IMR-90 (cell line): ENCODE measurements around the gene VWA8. TPM values are rescaled to one million over a fixed set of nuclear protein-coding genes. Genes with fewer than 3 reads are reported as not detected.

Source experiments
- ATAC-seq: fragments of 200-7000 bp; cut with Tn5 transposase; 2 replicates; pipeline ENCODE4 v1.9.1; 2020; ENCODE audit warnings: low read depth, mild to moderate bottlenecking, moderate library complexity
- BruUV-seq: library from RNA; stranded (reverse); fragments of 400-500 nt; replicated peaks from 2 replicates; lab custom pipeline; 2021; lab: Mats Ljungman, UMichigan
- CTCF ChIA-PET: fragments of 300-600 bp; formaldehyde crosslinking; extraction: SDS; loops from one replicate; lab custom pipeline; 2021; ENCODE audit warnings: antibody characterized with exemption; lab: Yijun Ruan, JAX
- POLR2A ChIA-PET: fragments of 300-600 bp; sonication (Branson Sonifier 250); formaldehyde crosslinking; loops from one replicate; lab custom pipeline; 2022; ENCODE audit warnings: antibody characterized with exemption; ENCODE audit not compliant: unreplicated experiment; lab: Charles Lee
- DNase-seq: peaks from one replicate; pipeline ENCODE4 v3.0.0; 2013
- H2AFZ ChIP-seq: replicated peaks from 2 replicates; pipeline ENCODE3; 2013; ENCODE audit warnings: low read length, mild to moderate bottlenecking; ENCODE audit not compliant: poor library complexity
- H2AK5ac ChIP-seq: 2 replicates; pipeline ENCODE4 v1.6.1; 2013; ENCODE audit warnings: low read depth, low read length, inconsistent platforms
- H2AK9ac ChIP-seq: replicated peaks from 2 replicates; pipeline ENCODE3; 2013; ENCODE audit warnings: mild to moderate bottlenecking, low read depth, low read length, moderate library complexity; ENCODE audit not compliant: poor library complexity
- H2BK120ac ChIP-seq: 2 replicates; pipeline ENCODE4 v1.6.1; 2013; ENCODE audit warnings: low read depth, low read length, inconsistent platforms
- H2BK15ac ChIP-seq: 3 replicates; pipeline ENCODE4 v1.6.1; 2013; ENCODE audit warnings: low read depth, low read length, inconsistent platforms
- H2BK20ac ChIP-seq: 2 replicates; pipeline ENCODE4 v1.6.1; 2013; ENCODE audit warnings: low read depth, mild to moderate bottlenecking, inconsistent platforms, low read length, moderate library complexity
- H2BK5ac ChIP-seq: 2 replicates; pipeline ENCODE4 v1.6.1; 2013; ENCODE audit warnings: mild to moderate bottlenecking, low read depth, low read length, inconsistent platforms; ENCODE audit not compliant: poor library complexity, severe bottlenecking
- H3K14ac ChIP-seq: replicated peaks from 2 replicates; pipeline ENCODE4 v1.6.1; 2013; ENCODE audit warnings: low read depth, low read length, inconsistent platforms
- H3K18ac ChIP-seq: 2 replicates; pipeline ENCODE4 v1.6.1; 2013; ENCODE audit warnings: low read depth, low read length, control low read depth
- H3K23ac ChIP-seq: 2 replicates; pipeline ENCODE4 v1.6.1; 2013; ENCODE audit warnings: low read depth, low read length, inconsistent platforms
- H3K27ac ChIP-seq: 2 replicates; pipeline ENCODE4 v1.5.1; 2013; ENCODE audit warnings: mild to moderate bottlenecking, control low read depth, low read length; ENCODE audit not compliant: insufficient read depth
- H3K27me3 ChIP-seq: 2 replicates; pipeline ENCODE4 v1.6.1; 2013; ENCODE audit warnings: low read length; ENCODE audit not compliant: control insufficient read depth, insufficient read depth
- H3K36me3 ChIP-seq: 2 replicates; pipeline ENCODE4 v1.6.1; 2013; ENCODE audit warnings: low read length, mixed read lengths; ENCODE audit not compliant: control insufficient read depth, insufficient read depth
- H3K4ac ChIP-seq: 2 replicates; pipeline ENCODE4 v1.6.1; 2013; ENCODE audit warnings: low read depth, low read length, inconsistent platforms
- H3K4me1 ChIP-seq: 2 replicates; pipeline ENCODE4 v1.6.1; 2013; ENCODE audit warnings: low read length, mixed read lengths; ENCODE audit not compliant: control insufficient read depth, insufficient read depth
- H3K4me2 ChIP-seq: 2 replicates; pipeline ENCODE4 v1.6.1; 2013; ENCODE audit warnings: low read depth, mild to moderate bottlenecking, control low read depth, low read length, moderate library complexity
- H3K4me3 ChIP-seq: 2 replicates; pipeline ENCODE4 v1.5.1; 2013; ENCODE audit warnings: low read depth, mild to moderate bottlenecking, control low read depth, low read length, moderate library complexity; ENCODE audit not compliant: insufficient read depth
- H3K56ac ChIP-seq: 2 replicates; pipeline ENCODE4 v1.6.1; 2013; ENCODE audit warnings: low read length, inconsistent platforms; ENCODE audit not compliant: insufficient read depth; ENCODE audit errors: extremely low read depth
- H3K79me1 ChIP-seq, 2 experiments: 2 replicates each; pipeline ENCODE4 v1.6.1; 2013; ENCODE audit warnings: low read length in 2 of 2, inconsistent platforms in 1 of 2, low read depth in 1 of 2
- H3K9ac ChIP-seq: 2 replicates; pipeline ENCODE4 v1.6.1; 2013; ENCODE audit warnings: low read depth, low read length, control low read depth
- H3K9me1 ChIP-seq: 2 replicates; pipeline ENCODE4 v1.6.1; 2013; ENCODE audit warnings: low read length, inconsistent platforms; ENCODE audit not compliant: insufficient read depth
- H3K9me3 ChIP-seq: 2 replicates; pipeline ENCODE4 v1.6.1; 2013; ENCODE audit warnings: low read length; ENCODE audit not compliant: control insufficient read depth, insufficient read depth
- H4K20me1 ChIP-seq: 2 replicates; pipeline ENCODE4 v1.6.1; 2013; ENCODE audit warnings: low read length, inconsistent platforms; ENCODE audit not compliant: insufficient read depth
- H4K5ac ChIP-seq: 2 replicates; pipeline ENCODE4 v1.6.1; 2013; ENCODE audit warnings: mild to moderate bottlenecking, low read depth, low read length, control low read depth
- H4K8ac ChIP-seq, 2 experiments: 2 replicates each; pipeline ENCODE4 v1.6.1; 2013; ENCODE audit warnings: low read depth in 2 of 2, low read length in 2 of 2, control low read depth in 1 of 2, inconsistent platforms in 1 of 2
- H4K91ac ChIP-seq: 2 replicates; pipeline ENCODE4 v1.6.1; 2013; ENCODE audit warnings: low read depth, low read length, inconsistent platforms; ENCODE audit not compliant: insufficient read depth
- BHLHE40 ChIP-seq: fragments of 150-350 bp; IDR thresholded peaks from 2 replicates; pipeline ENCODE4 v1.6.1; 2016; ENCODE audit warnings: mild to moderate bottlenecking, low read depth, low read length
- CHD1 ChIP-seq: IDR thresholded peaks from 2 replicates; pipeline ENCODE4 v1.6.1; 2012; ENCODE audit warnings: low read depth, low read length, improper control_type of control experiment
- NFE2L2 ChIP-seq: fragments of 150-350 bp; IDR thresholded peaks from 2 replicates; pipeline ENCODE4 v1.6.1; 2016; ENCODE audit warnings: low read depth, mild to moderate bottlenecking, low read length
- POLR2A ChIP-seq: IDR thresholded peaks from 2 replicates; pipeline ENCODE4 v1.6.1; 2012; ENCODE audit warnings: mild to moderate bottlenecking, low read depth, low read length
- RAD21 ChIP-seq: IDR thresholded peaks from 2 replicates; pipeline ENCODE4 v1.6.1; 2012; ENCODE audit warnings: low read length, improper control_type of control experiment
- RFX5 ChIP-seq: IDR thresholded peaks from 2 replicates; pipeline ENCODE4 v1.8.0; 2012; ENCODE audit warnings: low read depth, mild to moderate bottlenecking, low read length, moderate library complexity
- SMC3 ChIP-seq: fragments of 150-350 bp; IDR thresholded peaks from 2 replicates; pipeline ENCODE4 v1.6.1; 2016; ENCODE audit warnings: low read depth, mild to moderate bottlenecking, antibody characterized with exemption, low read length, moderate library complexity
- WGBS, 2 experiments: methylation state at CpG; one replicate each; pipeline versions ENCODE4 v1.1.5 to v1.1.7; 2013; ENCODE audit warnings: missing lambda C conversion rate in 2 of 2; ENCODE audit not compliant: insufficient read length in 1 of 2; ENCODE audit errors: extremely low coverage in 2 of 2; 5-methylcytosine and 5-hydroxymethylcytosine counted together
- dilution Hi-C: fragments of 300-500 bp; cut with HindIII; formaldehyde crosslinking; loops from one replicate; pipeline ENCODE4 v1.14.3; 2018; ENCODE audit warnings: low sequenced_read_pairs; ENCODE audit not compliant: unreplicated experiment
- in situ Hi-C: fragments of 300-500 bp; cut with MboI; formaldehyde crosslinking; loops from 3 replicates; pipeline ENCODE4 v1.14.3; 2019; ENCODE audit warnings: low sequenced_read_pairs, inconsistent platforms, mixed read lengths
- intact Hi-C: fragments of 100-400 bp; cut with micrococcal nuclease; formaldehyde crosslinking; loops from 2 replicates; pipeline ENCODE4 v1.10.0; 2022
- polyA plus RNA-seq, 3 experiments: library from polyadenylated mRNA; depleted of rRNA; stranded (reverse); fragments of >200 nt; gene quantifications; 2 replicates each; pipeline ENCODE4 v1.2.3, GENCODE V29; 2012; ENCODE audit warnings: low replicate concordance in 1 of 3
- total RNA-seq: library from RNA; depleted of rRNA; stranded (reverse); fragments of >200 nt; gene quantifications from 2 replicates; pipeline ENCODE4 v1.2.3, GENCODE V29; 2012
- TF ChIP-seq, protein P1 (sequence below): fragments of 150-350 bp; IDR thresholded peaks from 2 replicates; pipeline ENCODE4 v1.6.1; 2016; ENCODE audit warnings: low read depth, mild to moderate bottlenecking, low read length, moderate library complexity, borderline replicate concordance
- TF ChIP-seq, protein P2 (sequence below): fragments of 150-350 bp; IDR thresholded peaks from 2 replicates; pipeline ENCODE4 v1.6.1; 2017; ENCODE audit warnings: mild to moderate bottlenecking, antibody characterized with exemption, low read length, low read depth
- TF ChIP-seq, protein P3 (sequence below): conservative IDR thresholded peaks from 2 replicates; pipeline ENCODE4 v1.5.1; 2012; ENCODE audit warnings: mild to moderate bottlenecking, low read depth, low read length, improper control_type of control experiment

VWA8 gene
- total and polyA plus RNA-seq, 2 of the 4 experiments (the other 2 are of a cell fraction): 5.9 to 18.3 TPM

DNA sequence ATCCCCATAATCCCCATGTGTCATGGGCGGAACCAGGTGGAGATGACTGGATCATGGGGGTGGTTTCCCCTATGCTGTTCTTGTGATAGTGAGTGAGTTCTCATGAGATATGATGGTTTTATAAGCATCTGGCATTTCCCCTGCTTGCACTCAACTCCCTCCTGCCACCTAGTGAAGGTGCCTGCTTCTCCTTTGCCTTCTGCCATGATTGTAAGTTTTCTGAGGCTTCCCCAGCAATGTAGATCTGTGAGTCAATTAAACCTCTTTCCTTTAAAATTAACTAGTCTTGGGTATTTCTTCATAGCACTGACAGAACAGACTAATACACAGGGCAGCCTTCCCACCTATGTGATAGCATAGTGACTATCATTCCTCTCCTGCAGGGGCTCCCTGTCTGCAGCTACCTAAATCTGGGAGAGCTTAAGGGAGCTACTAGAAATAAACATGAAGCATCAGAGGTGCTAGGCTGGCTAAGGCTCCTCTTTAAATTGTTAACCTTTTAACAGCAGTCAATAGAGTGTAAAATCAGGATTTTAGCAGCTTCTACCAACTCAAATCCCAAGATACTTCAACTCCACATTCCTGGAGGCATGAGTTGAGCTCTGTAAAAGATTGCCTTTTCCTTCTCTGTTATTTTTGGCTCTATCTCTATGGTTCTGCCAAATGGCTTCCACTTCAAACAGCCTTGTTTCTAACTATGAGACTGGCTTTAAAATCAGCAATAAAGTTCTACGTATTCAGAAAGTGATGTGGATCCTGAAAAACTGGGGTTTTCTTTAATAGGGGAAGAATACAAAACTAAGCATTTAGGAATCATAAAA, 112.3 kb downstream of the VWA8 start (continued):
- TF ChIP-seq, protein P1, sequence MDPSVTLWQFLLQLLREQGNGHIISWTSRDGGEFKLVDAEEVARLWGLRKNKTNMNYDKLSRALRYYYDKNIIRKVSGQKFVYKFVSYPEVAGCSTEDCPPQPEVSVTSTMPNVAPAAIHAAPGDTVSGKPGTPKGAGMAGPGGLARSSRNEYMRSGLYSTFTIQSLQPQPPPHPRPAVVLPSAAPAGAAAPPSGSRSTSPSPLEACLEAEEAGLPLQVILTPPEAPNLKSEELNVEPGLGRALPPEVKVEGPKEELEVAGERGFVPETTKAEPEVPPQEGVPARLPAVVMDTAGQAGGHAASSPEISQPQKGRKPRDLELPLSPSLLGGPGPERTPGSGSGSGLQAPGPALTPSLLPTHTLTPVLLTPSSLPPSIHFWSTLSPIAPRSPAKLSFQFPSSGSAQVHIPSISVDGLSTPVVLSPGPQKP: no peak

DNA sequence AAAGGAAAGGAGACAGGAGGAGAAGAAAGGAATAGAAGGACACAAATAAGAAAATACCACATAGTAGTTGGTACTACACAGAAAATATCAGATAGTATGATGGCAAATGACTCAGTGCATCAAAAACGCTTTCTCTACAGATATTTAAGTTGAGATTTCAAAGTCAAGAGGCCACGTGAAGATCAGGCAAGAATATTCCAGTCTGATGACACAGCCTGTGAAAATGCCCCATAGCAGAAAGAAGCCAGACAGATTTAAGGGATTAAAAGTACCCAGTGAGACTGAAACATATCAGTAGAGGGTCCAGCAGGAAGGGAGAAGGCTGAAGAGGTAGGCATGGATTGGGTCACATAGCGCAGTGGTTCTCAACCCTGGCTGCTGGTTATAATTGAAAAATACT, 113.7 kb downstream of the VWA8 start:
- H2AFZ ChIP-seq: no peak overlapping the region
- no peaks in the 10 kb centered on the region for H3K9me1 ChIP-seq
- 91% methylated on average over 2 of the region's 3 CpGs; no CpG with 5 or more reads in 1 of the 2 experiments for WGBS, 2 experiments
- intact Hi-C loops: no loop called here
- H2BK5ac ChIP-seq: no peak overlapping the region
- no peak overlapping the region for H3K4me3 ChIP-seq
- no peak overlapping the region for H4K91ac ChIP-seq
- no peak overlapping the region for H3K23ac ChIP-seq
- ChIA-PET POLR2A (no interaction called here), CTCF (no interaction called here)
- no peak overlapping the region for H3K9ac ChIP-seq
- H3K14ac ChIP-seq: 0 out of 2 replicates have a peak overlapping the region, but pooled peaks have one; percentile 17
- H3K18ac ChIP-seq: no peak overlapping the region
- in situ Hi-C loops: no loop called here
- no peaks in the 10 kb centered on the region for H3K36me3 ChIP-seq
- H3K9me3 ChIP-seq: no peaks in the 10 kb centered on the region
- peaks cover 2% of the 10 kb centered on the region; the same call in 1 of the 2 replicates for H3K4me1 ChIP-seq
- no peak for ATAC-seq
- no peak overlapping the region for H2BK20ac ChIP-seq
- H3K56ac ChIP-seq: no peak overlapping the region
- H2AK9ac ChIP-seq: no peak overlapping the region
- no peak overlapping the region for H3K27ac ChIP-seq
- no peaks in the 10 kb centered on the region for H4K20me1 ChIP-seq
- DNase-seq: no peak
- H2AK5ac ChIP-seq: no peak overlapping the region
- H2BK15ac ChIP-seq: no peak overlapping the region
- no peak overlapping the region for H2BK120ac ChIP-seq
- no peak overlapping the region for H4K5ac ChIP-seq
- no peak overlapping the region for H3K4me2 ChIP-seq
- BruUV-seq: no TSS peak
- no peak overlapping the region for H4K8ac ChIP-seq
- no peak overlapping the region for H3K4ac ChIP-seq
- H3K79me1 ChIP-seq: no peaks in the 10 kb centered on the region
- H3K27me3 ChIP-seq: no peaks in the 10 kb centered on the region
- dilution Hi-C loops: no loop called here
- TF ChIP-seq SMC3 (no peak), NFE2L2 (no peak), CHD1 (no peak), RFX5 (no peak), POLR2A (no peak), RAD21 (no peak), BHLHE40 (no peak)
- TF ChIP-seq, protein P1: no peak
- TF ChIP-seq, protein P2, sequence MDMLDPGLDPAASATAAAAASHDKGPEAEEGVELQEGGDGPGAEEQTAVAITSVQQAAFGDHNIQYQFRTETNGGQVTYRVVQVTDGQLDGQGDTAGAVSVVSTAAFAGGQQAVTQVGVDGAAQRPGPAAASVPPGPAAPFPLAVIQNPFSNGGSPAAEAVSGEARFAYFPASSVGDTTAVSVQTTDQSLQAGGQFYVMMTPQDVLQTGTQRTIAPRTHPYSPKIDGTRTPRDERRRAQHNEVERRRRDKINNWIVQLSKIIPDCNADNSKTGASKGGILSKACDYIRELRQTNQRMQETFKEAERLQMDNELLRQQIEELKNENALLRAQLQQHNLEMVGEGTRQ: no peak
- TF ChIP-seq, protein P3, sequence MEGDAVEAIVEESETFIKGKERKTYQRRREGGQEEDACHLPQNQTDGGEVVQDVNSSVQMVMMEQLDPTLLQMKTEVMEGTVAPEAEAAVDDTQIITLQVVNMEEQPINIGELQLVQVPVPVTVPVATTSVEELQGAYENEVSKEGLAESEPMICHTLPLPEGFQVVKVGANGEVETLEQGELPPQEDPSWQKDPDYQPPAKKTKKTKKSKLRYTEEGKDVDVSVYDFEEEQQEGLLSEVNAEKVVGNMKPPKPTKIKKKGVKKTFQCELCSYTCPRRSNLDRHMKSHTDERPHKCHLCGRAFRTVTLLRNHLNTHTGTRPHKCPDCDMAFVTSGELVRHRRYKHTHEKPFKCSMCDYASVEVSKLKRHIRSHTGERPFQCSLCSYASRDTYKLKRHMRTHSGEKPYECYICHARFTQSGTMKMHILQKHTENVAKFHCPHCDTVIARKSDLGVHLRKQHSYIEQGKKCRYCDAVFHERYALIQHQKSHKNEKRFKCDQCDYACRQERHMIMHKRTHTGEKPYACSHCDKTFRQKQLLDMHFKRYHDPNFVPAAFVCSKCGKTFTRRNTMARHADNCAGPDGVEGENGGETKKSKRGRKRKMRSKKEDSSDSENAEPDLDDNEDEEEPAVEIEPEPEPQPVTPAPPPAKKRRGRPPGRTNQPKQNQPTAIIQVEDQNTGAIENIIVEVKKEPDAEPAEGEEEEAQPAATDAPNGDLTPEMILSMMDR: no peak
